Measurements from ENCODE around the gene SLC7A4. TPM values are rescaled to one million over a fixed set of nuclear protein-coding genes. Genes with fewer than 3 reads are reported as not detected.

SLC7A4 gene
- total and polyA plus RNA-seq, 10 of the 15 experiments (the other 5 are each of a cell fraction or from before 2014, with no cell fraction given) = 0.06 to 0.25 (median 0.14) TPM; not detected in 6

- TF ChIP-seq, protein P1, sequence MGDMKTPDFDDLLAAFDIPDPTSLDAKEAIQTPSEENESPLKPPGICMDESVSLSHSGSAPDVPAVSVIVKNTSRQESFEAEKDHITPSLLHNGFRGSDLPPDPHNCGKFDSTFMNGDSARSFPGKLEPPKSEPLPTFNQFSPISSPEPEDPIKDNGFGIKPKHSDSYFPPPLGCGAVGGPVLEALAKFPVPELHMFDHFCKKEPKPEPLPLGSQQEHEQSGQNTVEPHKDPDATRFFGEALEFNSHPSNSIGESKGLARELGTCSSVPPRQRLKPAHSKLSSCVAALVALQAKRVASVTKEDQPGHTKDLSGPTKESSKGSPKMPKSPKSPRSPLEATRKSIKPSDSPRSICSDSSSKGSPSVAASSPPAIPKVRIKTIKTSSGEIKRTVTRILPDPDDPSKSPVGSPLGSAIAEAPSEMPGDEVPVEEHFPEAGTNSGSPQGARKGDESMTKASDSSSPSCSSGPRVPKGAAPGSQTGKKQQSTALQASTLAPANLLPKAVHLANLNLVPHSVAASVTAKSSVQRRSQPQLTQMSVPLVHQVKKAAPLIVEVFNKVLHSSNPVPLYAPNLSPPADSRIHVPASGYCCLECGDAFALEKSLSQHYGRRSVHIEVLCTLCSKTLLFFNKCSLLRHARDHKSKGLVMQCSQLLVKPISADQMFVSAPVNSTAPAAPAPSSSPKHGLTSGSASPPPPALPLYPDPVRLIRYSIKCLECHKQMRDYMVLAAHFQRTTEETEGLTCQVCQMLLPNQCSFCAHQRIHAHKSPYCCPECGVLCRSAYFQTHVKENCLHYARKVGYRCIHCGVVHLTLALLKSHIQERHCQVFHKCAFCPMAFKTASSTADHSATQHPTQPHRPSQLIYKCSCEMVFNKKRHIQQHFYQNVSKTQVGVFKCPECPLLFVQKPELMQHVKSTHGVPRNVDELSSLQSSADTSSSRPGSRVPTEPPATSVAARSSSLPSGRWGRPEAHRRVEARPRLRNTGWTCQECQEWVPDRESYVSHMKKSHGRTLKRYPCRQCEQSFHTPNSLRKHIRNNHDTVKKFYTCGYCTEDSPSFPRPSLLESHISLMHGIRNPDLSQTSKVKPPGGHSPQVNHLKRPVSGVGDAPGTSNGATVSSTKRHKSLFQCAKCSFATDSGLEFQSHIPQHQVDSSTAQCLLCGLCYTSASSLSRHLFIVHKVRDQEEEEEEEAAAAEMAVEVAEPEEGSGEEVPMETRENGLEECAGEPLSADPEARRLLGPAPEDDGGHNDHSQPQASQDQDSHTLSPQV (IDR thresholded peaks at IDR 0.05) = no peak
These were observed 51.8 kb downstream of the SLC7A4 start (continued) for GRCh38 chr22:20980523-20980922.

DNA sequence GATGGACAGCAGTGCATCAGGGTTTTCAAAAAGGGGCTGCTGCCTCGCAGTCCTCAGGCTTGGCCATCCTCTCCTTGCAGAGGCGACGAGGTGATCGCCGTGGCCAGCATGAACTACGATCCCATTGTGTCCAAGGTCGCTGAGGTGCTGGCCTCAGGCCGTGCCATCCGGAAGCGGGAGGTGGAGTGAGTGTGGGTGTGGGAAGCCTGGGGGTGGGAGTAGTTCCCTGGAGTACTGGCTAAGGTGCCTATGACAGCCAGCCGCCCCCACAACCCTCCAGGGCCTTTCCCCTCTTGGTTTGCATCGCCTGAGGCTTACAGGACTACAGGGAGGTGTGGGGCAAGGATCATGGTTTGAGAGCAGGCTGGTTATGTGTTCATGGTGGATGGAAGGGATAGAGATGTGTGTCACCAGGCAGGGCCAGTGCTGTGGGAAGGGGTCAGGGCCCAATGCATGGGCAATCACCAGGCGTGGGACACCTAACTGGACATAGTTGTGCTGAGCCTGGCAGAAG lies 52.4 kb downstream of the SLC7A4 start:
- peaks cover 6% of the 10 kb centered on the region; the same call in 2 of the 3 replicates for H3K9me3 ChIP-seq (replicated peaks; ENCODE audit: control insufficient read depth, insufficient read depth, low read length)
- no peak overlapping the region for H3K9ac ChIP-seq (ENCODE audit: control insufficient read depth, insufficient read depth, low read length)
- no peaks in the 10 kb centered on the region for H3K36me3 ChIP-seq (ENCODE audit: control insufficient read depth in 2 of 2, insufficient read depth in 2 of 2, low read length in 1 of 2)
- ChIA-PET SMC1A (ENCODE audit: uncharacterized antibody, unreplicated experiment) (interaction anchor here (1.9 kb wide), 1 partner anchor 23 kb away, joined by 4 read pairs; no protein-coding TSS in a partner anchor), RAD21 (ENCODE audit: unreplicated experiment) (no interaction called here), POLR2A (interaction anchor here (0.5 kb wide), 1 partner anchor 1435 kb away, joined by 3 read pairs; no protein-coding TSS in a partner anchor), CTCF (no interaction called here)
- H3K27ac ChIP-seq (ENCODE audit: control insufficient read depth, insufficient read depth) = no peak overlapping the region
- intact Hi-C loops (cut with micrococcal nuclease; ENCODE audit: unreplicated experiment) (no loop called here), in situ Hi-C loops (cut with MboI) (no loop called here)
- peaks cover 16% of the 10 kb centered on the region for H3K79me2 ChIP-seq (ENCODE audit: control insufficient read depth, insufficient read depth, low read length)
- WGBS (ENCODE audit: insufficient coverage, insufficient replicate concordance, low lambda C conversion rate, missing lambda C conversion rate) = 91% methylated on average over 12 of the region's 13 CpGs
- no peaks in the 10 kb centered on the region for H4K20me1 ChIP-seq (ENCODE audit: control insufficient read depth, insufficient read depth)
- FAIRE-seq (no peak), DNase-seq (ENCODE audit: low read depth, low spot score) (no peak), ATAC-seq (no peak)
- H2AFZ ChIP-seq (ENCODE audit: control insufficient read depth, low read depth, low read length) = no peak overlapping the region
- peaks cover 10% of the 10 kb centered on the region; the same call in 1 of the 2 replicates for H3K4me1 ChIP-seq (ENCODE audit: control insufficient read depth, insufficient read depth, low read length)
- no peak for TF ChIP-seq HDGF (IDR thresholded peaks at IDR 0.05)
- TF ChIP-seq GATAD2B (conservative IDR thresholded peaks at IDR 0.05; ENCODE audit: low read depth) = no peak
- TF ChIP-seq ATF7 (IDR thresholded peaks at IDR 0.05; ENCODE audit: low read depth) = no peak
- TF ChIP-seq, protein P1 (IDR thresholded peaks at IDR 0.05) = no peak
- TF ChIP-seq ZBTB4 (CRISPR knock-in tag; IDR thresholded peaks at IDR 0.05) = no peak
- no peak overlapping the region for H3K4me2 ChIP-seq (ENCODE audit: control insufficient read depth, insufficient read depth)
- no TSS peak for BruUV-seq (replicated peaks)
- H3K27me3 ChIP-seq (replicated peaks in 1 of 2; ENCODE audit: control insufficient read depth in 2 of 2, insufficient read depth in 2 of 2, low read length in 1 of 2) = no peaks in the 10 kb centered on the region
- H3K4me3 ChIP-seq = no peak overlapping the region

Measured in GM12878 (cell line).